B cell (primary cell): ENCODE data around the gene HOXD9. TPM values are rescaled to one million over a fixed set of nuclear protein-coding genes. Genes with fewer than 3 reads are reported as not detected.

Source experiments
- ATAC-seq: fragments of 200-7000 bp; cut with Tn5 transposase; one replicate; pipeline ENCODE4 v1.10.0; 2021; ENCODE audit warnings: low read depth, mild to moderate bottlenecking, moderate number of reproducible peaks, moderate library complexity
- CTCF ChIA-PET: fragments of 350-600 bp; sonication (Branson Sonifier 250); formaldehyde crosslinking; loops from one replicate; lab custom pipeline; 2021; ENCODE audit warnings: antibody characterized with exemption, inconsistent platforms; lab: Charles Lee
- POLR2A ChIA-PET: fragments of 350-600 bp; sonication (Branson Sonifier 250); formaldehyde crosslinking; loops from one replicate; lab custom pipeline; 2021; ENCODE audit warnings: antibody characterized with exemption; lab: Charles Lee
- DNase-seq: peaks from one replicate; pipeline ENCODE4 v3.0.0; 2013
- H2AFZ ChIP-seq: 2 replicates; pipeline ENCODE4 v1.6.1; 2012; ENCODE audit warnings: mild to moderate bottlenecking, low read depth, low read length; ENCODE audit not compliant: insufficient read depth, poor library complexity, severe bottlenecking
- H3K27ac ChIP-seq, 2 donors: 1 replicate in 1 of 2; 2 replicates in 1 of 2; pipeline ENCODE4 v1.5.1; 2012 to 2013; ENCODE audit warnings: low read length in 2 of 2, mild to moderate bottlenecking in 2 of 2, moderate library complexity in 1 of 2
- H3K27me3 ChIP-seq, 4 experiments: fragments of 200-600 bp in 1 of 4; sonication (generic) in 1 of 4; replicated peaks in 1 of 4; 1 replicate in 2 of 4; 2 replicates in 2 of 4; pipeline versions ENCODE4 v1.6.1 to v1.7.0; 2013 to 2016; ENCODE audit warnings: low read length in 3 of 4, mild to moderate bottlenecking in 2 of 4, mixed read lengths in 1 of 4, moderate library complexity in 1 of 4; ENCODE audit not compliant: insufficient read depth in 4 of 4, control insufficient read depth in 3 of 4; ENCODE audit errors: control extremely low read depth in 1 of 4
- H3K36me3 ChIP-seq, 2 experiments: replicated peaks in 1 of 2; 1 replicate in 1 of 2; 2 replicates in 1 of 2; pipeline versions ENCODE4 v1.6.1 to v1.7.1; 2013; ENCODE audit warnings: low read length in 1 of 2; ENCODE audit not compliant: insufficient read depth in 2 of 2, control insufficient read depth in 1 of 2; ENCODE audit errors: control extremely low read depth in 1 of 2, extremely low read depth in 1 of 2
- H3K4me1 ChIP-seq, 2 donors: fragments of 200-600 bp in 1 of 2; sonication (generic) in 1 of 2; 1 replicate in 1 of 2; 2 replicates in 1 of 2; pipeline versions ENCODE4 v1.5.1 to v1.6.1; 2013 to 2017; ENCODE audit warnings: low read length in 2 of 2; ENCODE audit not compliant: control insufficient read depth in 2 of 2, insufficient read depth in 2 of 2
- H3K4me2 ChIP-seq: replicated peaks from 2 replicates; pipeline ENCODE3; 2012; ENCODE audit warnings: mild to moderate bottlenecking, low read depth, low read length; ENCODE audit not compliant: poor library complexity, severe bottlenecking
- H3K4me3 ChIP-seq, 5 experiments: fragments of 200-600 bp in 1 of 5; sonication (generic) in 1 of 5; 1 replicate in 3 of 5; 2 replicates in 2 of 5; pipeline versions ENCODE4 v1.5.1 to v1.7.0; 2011 to 2016; ENCODE audit warnings: low read length in 4 of 5, mild to moderate bottlenecking in 4 of 5, low read depth in 2 of 5, control low read depth in 1 of 5, moderate library complexity in 1 of 5; ENCODE audit not compliant: insufficient read depth in 1 of 5; ENCODE audit errors: control extremely low read depth in 1 of 5, extremely low read depth in 1 of 5
- H3K79me2 ChIP-seq: fragments of 200-600 bp; sonication (generic); one replicate; pipeline ENCODE4 v1.6.0; 2016; ENCODE audit warnings: low read length; ENCODE audit not compliant: control insufficient read depth, insufficient read depth
- H3K9ac ChIP-seq: fragments of 200-600 bp; sonication (generic); 2 replicates; pipeline ENCODE4 v1.6.1; 2017; ENCODE audit warnings: mild to moderate bottlenecking, low read length, moderate library complexity
- H3K9me3 ChIP-seq, 3 donors: one replicate each; pipeline versions ENCODE4 v1.6.1 to v1.7.1; 2013; ENCODE audit warnings: low read length in 2 of 3; ENCODE audit not compliant: control insufficient read depth in 2 of 3, insufficient read depth in 1 of 3; ENCODE audit errors: control extremely low read depth in 1 of 3
- H4K20me1 ChIP-seq: 2 replicates; pipeline ENCODE4 v1.6.0; 2012; ENCODE audit warnings: mild to moderate bottlenecking, low read length; ENCODE audit not compliant: insufficient read depth, control insufficient read depth, poor library complexity, severe bottlenecking
- H3K27ac Mint-ChIP-seq: one replicate; pipeline ENCODE4 v1.8.0; 2021; ENCODE audit warnings: mixed read lengths
- H3K27me3 Mint-ChIP-seq: one replicate; pipeline ENCODE4 v1.8.0; 2021; ENCODE audit warnings: mixed read lengths
- H3K4me1 Mint-ChIP-seq: one replicate; pipeline ENCODE4 v1.8.0; 2021; ENCODE audit warnings: mixed read lengths
- H3K4me3 Mint-ChIP-seq: one replicate; pipeline ENCODE4 v1.8.0; 2021; ENCODE audit warnings: mixed read lengths
- H3K9me3 Mint-ChIP-seq: one replicate; pipeline ENCODE4 v1.8.0; 2022; ENCODE audit warnings: mixed read lengths; ENCODE audit not compliant: insufficient read depth
- EZH2 ChIP-seq: IDR thresholded peaks from 2 replicates; pipeline ENCODE4 v1.6.1; 2012; ENCODE audit warnings: borderline replicate concordance, low read depth, mild to moderate bottlenecking, moderate library complexity, low read length; ENCODE audit not compliant: insufficient read depth, poor library complexity, severe bottlenecking
- WGBS: methylation state at CpG from one replicate; pipeline ENCODE4 v1.1.5; 2013; ENCODE audit warnings: missing lambda C conversion rate; ENCODE audit not compliant: insufficient coverage; 5-methylcytosine and 5-hydroxymethylcytosine counted together
- intact Hi-C: fragments of 100-400 bp; cut with micrococcal nuclease; formaldehyde crosslinking; loops from one replicate; pipeline ENCODE4 v1.10.0; 2022
- polyA plus RNA-seq: library from polyadenylated mRNA; depleted of rRNA; stranded (reverse); fragments of >200 nt; gene quantifications from 2 replicates; pipeline ENCODE4 v1.2.3, GENCODE V29; 2012
- total RNA-seq, 2 donors: library from RNA; stranded (reverse); fragments of 120-200 nt in 1 of 2; gene quantifications; 1 replicate in 1 of 2; 2 replicates in 1 of 2; pipeline versions ENCODE4 v1.2.3 to v1.2.4, GENCODE V29; 2013 to 2022
- TF ChIP-seq, protein P1 (sequence below): fragments of 200-600 bp; IDR thresholded peaks from one replicate; pipeline ENCODE4 v1.8.0; 2022; ENCODE audit warnings: antibody characterized with exemption, mild to moderate bottlenecking

The HOXD9 gene
- total and polyA plus RNA-seq, 2 donors (not counting 1 experiment from before 2014, with no cell fraction given), result not detected

DNA sequence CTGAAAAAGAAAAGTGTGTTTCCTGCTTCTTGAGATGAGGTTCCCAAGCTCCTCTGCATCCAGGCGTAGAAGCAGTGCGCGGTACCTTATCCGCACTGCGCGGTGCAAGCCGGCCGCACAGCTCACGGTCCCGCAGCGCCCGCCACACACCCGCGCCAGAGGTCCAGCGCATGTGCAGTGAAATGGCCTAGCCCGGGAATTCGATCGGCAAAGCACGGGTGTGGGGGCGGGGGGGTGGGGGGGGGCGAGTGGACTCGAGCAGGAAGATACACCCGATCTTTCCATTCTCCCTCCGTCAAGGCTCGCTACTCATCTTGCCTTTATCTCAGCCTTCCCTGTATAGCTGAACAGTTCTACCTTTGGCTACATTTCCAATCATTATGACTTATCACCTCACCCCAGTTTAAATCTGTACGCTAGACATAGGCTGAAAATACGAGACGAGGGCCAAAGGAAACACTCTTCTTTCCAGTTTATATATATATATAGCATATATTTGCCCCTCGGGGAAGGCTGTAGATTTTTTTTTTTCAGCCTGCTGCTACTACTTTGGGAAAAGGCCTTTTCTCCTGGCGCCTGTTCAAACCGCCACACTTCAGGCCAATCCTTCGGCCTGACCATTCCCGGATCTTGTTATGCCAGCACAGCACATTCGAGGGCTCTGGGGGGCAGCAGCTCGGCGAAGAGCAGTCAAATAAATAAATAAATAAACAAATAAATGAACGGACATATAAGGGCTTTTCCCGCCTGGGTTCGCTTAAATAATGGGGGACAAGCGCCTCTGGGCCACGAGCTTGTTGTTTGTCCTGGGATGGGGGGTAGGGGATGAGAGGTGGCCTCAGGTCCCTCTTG is 17.4 kb downstream of the HOXD9 start:
- intact Hi-C loops, result loop anchor here (5.0 kb wide), 1 partner anchor 412 kb away; no protein-coding TSS in a partner anchor
- POLR2A ChIA-PET, result no interaction called here
- Mint-ChIP-seq H3K4me1 (peaks cover 27% of the 10 kb centered on the region), H3K27me3 (peaks cover 80% of the 10 kb centered on the region), H3K27ac (no peak overlapping the region), H3K4me3 (no peak overlapping the region), H3K9me3 (no peaks in the 10 kb centered on the region)
- H4K20me1 ChIP-seq, result no peaks in the 10 kb centered on the region
- peaks cover 0 to 33% (median 6%) of the 10 kb centered on the region in 3 donors for H3K9me3 ChIP-seq
- no peak overlapping the region for H2AFZ ChIP-seq
- no peak overlapping the region for H3K9ac ChIP-seq
- H3K4me3 ChIP-seq, result peak overlapping the region in 1 of 5 experiments; percentile 32
- no peaks in the 10 kb centered on the region for H3K36me3 ChIP-seq
- DNase-seq (no peak), ATAC-seq (no peak)
- peak overlapping the region; percentile 58 for H3K4me2 ChIP-seq
- H3K27me3 ChIP-seq, result peaks cover 0 to 90% (median 69%) of the 10 kb centered on the region in 4 experiments
- no peak overlapping the region for H3K27ac ChIP-seq
- no peaks in the 10 kb centered on the region for H3K79me2 ChIP-seq
- 17% methylated on average over 19 of the region's 41 CpGs for WGBS
- TF ChIP-seq, protein P1, sequence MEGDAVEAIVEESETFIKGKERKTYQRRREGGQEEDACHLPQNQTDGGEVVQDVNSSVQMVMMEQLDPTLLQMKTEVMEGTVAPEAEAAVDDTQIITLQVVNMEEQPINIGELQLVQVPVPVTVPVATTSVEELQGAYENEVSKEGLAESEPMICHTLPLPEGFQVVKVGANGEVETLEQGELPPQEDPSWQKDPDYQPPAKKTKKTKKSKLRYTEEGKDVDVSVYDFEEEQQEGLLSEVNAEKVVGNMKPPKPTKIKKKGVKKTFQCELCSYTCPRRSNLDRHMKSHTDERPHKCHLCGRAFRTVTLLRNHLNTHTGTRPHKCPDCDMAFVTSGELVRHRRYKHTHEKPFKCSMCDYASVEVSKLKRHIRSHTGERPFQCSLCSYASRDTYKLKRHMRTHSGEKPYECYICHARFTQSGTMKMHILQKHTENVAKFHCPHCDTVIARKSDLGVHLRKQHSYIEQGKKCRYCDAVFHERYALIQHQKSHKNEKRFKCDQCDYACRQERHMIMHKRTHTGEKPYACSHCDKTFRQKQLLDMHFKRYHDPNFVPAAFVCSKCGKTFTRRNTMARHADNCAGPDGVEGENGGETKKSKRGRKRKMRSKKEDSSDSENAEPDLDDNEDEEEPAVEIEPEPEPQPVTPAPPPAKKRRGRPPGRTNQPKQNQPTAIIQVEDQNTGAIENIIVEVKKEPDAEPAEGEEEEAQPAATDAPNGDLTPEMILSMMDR, result no peak
- TF ChIP-seq EZH2, result peak; percentile 16
- CTCF ChIA-PET, result interaction anchor here (0.6 to 3.8 kb wide), 16 partner anchors 8 to 1545 kb away, joined by 3 to 26 read pairs (median 4); no protein-coding TSS in a partner anchor
- H3K4me1 ChIP-seq, result peaks cover 19 to 40% of the 10 kb centered on the region in 2 donors
